ENCODE results near the gene CLSTN2. TPM values are rescaled to one million over a fixed set of nuclear protein-coding genes. Genes with fewer than 3 reads are reported as not detected.

CLSTN2 gene
- total and polyA plus RNA-seq, 2 donors from 2014 or later, result 2.0 to 12.0 TPM

GRCh38 chr3:139893267-139893962 is 41.6 kb upstream of the CLSTN2 start:
- Histone ChIP-seq H3K27ac (ENCODE audit: low read depth in 2 of 2, low read length in 2 of 2) (no peak overlapping the region), H3K9me3 (ENCODE audit: control insufficient read depth in 2 of 3, insufficient read depth in 1 of 3, low read length in 3 of 3) (no peaks in the 10 kb centered on the region), H3K9ac (ENCODE audit: low read length in 3 of 3) (no peak overlapping the region), H3K36me3 (ENCODE audit: control insufficient read depth in 2 of 3, insufficient read depth in 3 of 3, low read length in 3 of 3) (no peaks in the 10 kb centered on the region), H3K4me1 (ENCODE audit: control insufficient read depth in 2 of 3, insufficient read depth in 2 of 3, low read depth in 1 of 3, low read length in 3 of 3) (no peaks in the 10 kb centered on the region), H3K27me3 (ENCODE audit: control insufficient read depth, insufficient read depth, low read length) (no peaks in the 10 kb centered on the region), H3K4me3 (ENCODE audit: low read length in 3 of 3) (no peak overlapping the region)
- FAIRE-seq (no peak), DNase-seq (no peak)
- no peak for TF ChIP-seq CTCF (IDR thresholded peaks at IDR 0.05; ENCODE audit: borderline replicate concordance, extremely low read depth, insufficient read depth)
- intact Hi-C loops (cut with DNase I), result no loop called here

GRCh38 chr3:139893963-139894642 is 40.9 kb upstream of the CLSTN2 start:
- intact Hi-C loops (cut with DNase I), result no loop called here
- Histone ChIP-seq H3K9me3 (ENCODE audit: control insufficient read depth in 2 of 3, insufficient read depth in 1 of 3, low read length in 3 of 3) (no peaks in the 10 kb centered on the region), H3K9ac (ENCODE audit: low read length in 3 of 3) (no peak overlapping the region), H3K27ac (ENCODE audit: low read depth in 2 of 2, low read length in 2 of 2) (no peak overlapping the region), H3K4me1 (ENCODE audit: control insufficient read depth in 2 of 3, insufficient read depth in 2 of 3, low read depth in 1 of 3, low read length in 3 of 3) (no peaks in the 10 kb centered on the region), H3K27me3 (ENCODE audit: control insufficient read depth, insufficient read depth, low read length) (no peaks in the 10 kb centered on the region), H3K4me3 (ENCODE audit: low read length in 3 of 3) (no peak overlapping the region), H3K36me3 (ENCODE audit: control insufficient read depth in 2 of 3, insufficient read depth in 3 of 3, low read length in 3 of 3) (no peaks in the 10 kb centered on the region)
- TF ChIP-seq CTCF (IDR thresholded peaks at IDR 0.05; ENCODE audit: borderline replicate concordance, extremely low read depth, insufficient read depth), result no peak
- DNase-seq, result no peak
- FAIRE-seq, result no peak

GRCh38 chr3:139894643-139894989 is 40.4 kb upstream of the CLSTN2 start:
- H3K27me3 ChIP-seq (ENCODE audit: control insufficient read depth, insufficient read depth, low read length), result no peaks in the 10 kb centered on the region
- no peak overlapping the region for H3K9ac ChIP-seq (ENCODE audit: low read length in 3 of 3)
- no peak overlapping the region for H3K27ac ChIP-seq (ENCODE audit: low read depth in 2 of 2, low read length in 2 of 2)
- no peaks in the 10 kb centered on the region for H3K4me1 ChIP-seq (ENCODE audit: control insufficient read depth in 2 of 3, insufficient read depth in 2 of 3, low read depth in 1 of 3, low read length in 3 of 3)
- no peaks in the 10 kb centered on the region for H3K9me3 ChIP-seq (ENCODE audit: control insufficient read depth in 2 of 3, insufficient read depth in 1 of 3, low read length in 3 of 3)
- H3K4me3 ChIP-seq (ENCODE audit: low read length in 3 of 3), result no peak overlapping the region
- H3K36me3 ChIP-seq (ENCODE audit: control insufficient read depth in 2 of 3, insufficient read depth in 3 of 3, low read length in 3 of 3), result no peaks in the 10 kb centered on the region
- TF ChIP-seq CTCF (IDR thresholded peaks at IDR 0.05; ENCODE audit: borderline replicate concordance, extremely low read depth, insufficient read depth), result no peak
- intact Hi-C loops (cut with DNase I), result no loop called here
- no peak for DNase-seq
- FAIRE-seq, result no peak

Data from kidney (tissue), 14 donors.